ENCODE results near the gene SOX8. TPM values are rescaled to one million over a fixed set of nuclear protein-coding genes. Genes with fewer than 3 reads are reported as not detected.

Gene SOX8
- total and polyA plus RNA-seq, 2 experiments from 2014 or later = 5.7 to 26.2 TPM

DNA sequence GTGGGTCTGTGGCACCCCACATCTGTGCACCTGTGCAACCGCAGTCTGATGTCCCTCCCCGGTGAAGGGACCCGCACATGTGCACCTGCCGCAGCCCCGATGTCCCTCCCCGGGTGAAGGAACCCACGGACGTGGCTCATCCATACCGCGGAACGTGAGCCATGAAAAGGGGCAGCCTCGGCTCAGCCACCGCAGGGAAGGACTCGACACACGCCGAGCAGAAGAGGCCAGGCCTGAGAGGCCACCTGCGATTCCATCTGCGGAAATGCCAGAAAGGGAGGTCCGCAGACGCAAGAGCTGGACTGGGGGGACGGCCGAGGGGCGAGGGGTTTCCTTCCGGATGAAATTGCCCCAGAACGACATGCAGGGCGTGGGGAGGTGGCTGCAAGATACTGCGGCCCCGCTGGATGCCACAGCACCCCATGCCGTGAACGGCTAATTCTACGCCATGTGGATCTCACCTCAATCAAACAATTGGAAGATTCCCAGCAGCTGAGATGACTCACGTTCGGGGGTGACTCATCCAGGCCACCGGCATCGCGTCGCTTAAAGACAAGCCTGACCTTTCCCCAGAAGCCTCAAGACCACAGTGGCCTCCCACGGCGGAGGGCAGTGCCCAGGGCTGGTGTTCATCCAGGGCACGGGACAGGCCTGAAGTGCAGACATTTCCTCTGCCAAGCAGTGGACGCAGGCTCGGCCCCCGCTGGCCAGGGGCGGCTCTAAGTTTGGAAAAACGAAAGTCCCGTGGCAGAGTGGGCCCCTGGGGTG lies 21.0 kb downstream of the SOX8 start:
- Histone ChIP-seq H3K4me3 (no peak overlapping the region), H3K4me1 (ENCODE audit: insufficient read depth) (no peaks in the 10 kb centered on the region), H4K20me1 (replicated peaks; ENCODE audit: insufficient read depth) (no peaks in the 10 kb centered on the region), H3K79me2 (replicated peaks; ENCODE audit: insufficient read depth) (no peaks in the 10 kb centered on the region), H3K4me2 (no peak overlapping the region), H3F3A (replicated peaks; ENCODE audit: low read depth) (no peaks in the 10 kb centered on the region), H3K27ac (ENCODE audit: low read depth) (no peak overlapping the region), H3K27me3 (ENCODE audit: insufficient read depth) (no peaks in the 10 kb centered on the region), H2AFZ (no peak overlapping the region), H3K9me2 (ENCODE audit: insufficient read depth) (no peaks in the 10 kb centered on the region), H3K36me3 (ENCODE audit: insufficient read depth) (no peaks in the 10 kb centered on the region)
- ATAC-seq (no peak), DNase-seq (ENCODE audit: low spot score) (no peak)
- Mint-ChIP-seq H3K9me3 (peaks cover 3% of the 10 kb centered on the region; the same call in 2 of the 3 replicates), H3K27ac (no peak overlapping the region), H3K4me3 (no peak overlapping the region), H3K27me3 (ENCODE audit: insufficient read depth, low read depth, poor library complexity) (peaks cover 9% of the 10 kb centered on the region), H3K36me3 (ENCODE audit: low read depth) (no peaks in the 10 kb centered on the region), H3K4me1 (peaks cover under 1% of the 10 kb centered on the region; the same call in 2 of the 3 replicates)
- TF ChIP-seq, protein P1, sequence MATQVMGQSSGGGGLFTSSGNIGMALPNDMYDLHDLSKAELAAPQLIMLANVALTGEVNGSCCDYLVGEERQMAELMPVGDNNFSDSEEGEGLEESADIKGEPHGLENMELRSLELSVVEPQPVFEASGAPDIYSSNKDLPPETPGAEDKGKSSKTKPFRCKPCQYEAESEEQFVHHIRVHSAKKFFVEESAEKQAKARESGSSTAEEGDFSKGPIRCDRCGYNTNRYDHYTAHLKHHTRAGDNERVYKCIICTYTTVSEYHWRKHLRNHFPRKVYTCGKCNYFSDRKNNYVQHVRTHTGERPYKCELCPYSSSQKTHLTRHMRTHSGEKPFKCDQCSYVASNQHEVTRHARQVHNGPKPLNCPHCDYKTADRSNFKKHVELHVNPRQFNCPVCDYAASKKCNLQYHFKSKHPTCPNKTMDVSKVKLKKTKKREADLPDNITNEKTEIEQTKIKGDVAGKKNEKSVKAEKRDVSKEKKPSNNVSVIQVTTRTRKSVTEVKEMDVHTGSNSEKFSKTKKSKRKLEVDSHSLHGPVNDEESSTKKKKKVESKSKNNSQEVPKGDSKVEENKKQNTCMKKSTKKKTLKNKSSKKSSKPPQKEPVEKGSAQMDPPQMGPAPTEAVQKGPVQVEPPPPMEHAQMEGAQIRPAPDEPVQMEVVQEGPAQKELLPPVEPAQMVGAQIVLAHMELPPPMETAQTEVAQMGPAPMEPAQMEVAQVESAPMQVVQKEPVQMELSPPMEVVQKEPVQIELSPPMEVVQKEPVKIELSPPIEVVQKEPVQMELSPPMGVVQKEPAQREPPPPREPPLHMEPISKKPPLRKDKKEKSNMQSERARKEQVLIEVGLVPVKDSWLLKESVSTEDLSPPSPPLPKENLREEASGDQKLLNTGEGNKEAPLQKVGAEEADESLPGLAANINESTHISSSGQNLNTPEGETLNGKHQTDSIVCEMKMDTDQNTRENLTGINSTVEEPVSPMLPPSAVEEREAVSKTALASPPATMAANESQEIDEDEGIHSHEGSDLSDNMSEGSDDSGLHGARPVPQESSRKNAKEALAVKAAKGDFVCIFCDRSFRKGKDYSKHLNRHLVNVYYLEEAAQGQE (IDR thresholded peaks at IDR 0.05; ENCODE audit: unreplicated experiment) = no peak
- TF ChIP-seq STAT1 (IDR thresholded peaks at IDR 0.05; ENCODE audit: unreplicated experiment) = no peak
- no peak for TF ChIP-seq EZH2 (IDR thresholded peaks at IDR 0.05; ENCODE audit: low read depth, unreplicated experiment)
- TF ChIP-seq, protein P2, sequence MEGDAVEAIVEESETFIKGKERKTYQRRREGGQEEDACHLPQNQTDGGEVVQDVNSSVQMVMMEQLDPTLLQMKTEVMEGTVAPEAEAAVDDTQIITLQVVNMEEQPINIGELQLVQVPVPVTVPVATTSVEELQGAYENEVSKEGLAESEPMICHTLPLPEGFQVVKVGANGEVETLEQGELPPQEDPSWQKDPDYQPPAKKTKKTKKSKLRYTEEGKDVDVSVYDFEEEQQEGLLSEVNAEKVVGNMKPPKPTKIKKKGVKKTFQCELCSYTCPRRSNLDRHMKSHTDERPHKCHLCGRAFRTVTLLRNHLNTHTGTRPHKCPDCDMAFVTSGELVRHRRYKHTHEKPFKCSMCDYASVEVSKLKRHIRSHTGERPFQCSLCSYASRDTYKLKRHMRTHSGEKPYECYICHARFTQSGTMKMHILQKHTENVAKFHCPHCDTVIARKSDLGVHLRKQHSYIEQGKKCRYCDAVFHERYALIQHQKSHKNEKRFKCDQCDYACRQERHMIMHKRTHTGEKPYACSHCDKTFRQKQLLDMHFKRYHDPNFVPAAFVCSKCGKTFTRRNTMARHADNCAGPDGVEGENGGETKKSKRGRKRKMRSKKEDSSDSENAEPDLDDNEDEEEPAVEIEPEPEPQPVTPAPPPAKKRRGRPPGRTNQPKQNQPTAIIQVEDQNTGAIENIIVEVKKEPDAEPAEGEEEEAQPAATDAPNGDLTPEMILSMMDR (conservative IDR thresholded peaks at IDR 0.05; ENCODE audit: low read depth in 2 of 2) = no peak
- TF ChIP-seq POLR2AphosphoS5 (IDR thresholded peaks at IDR 0.05; ENCODE audit: low read depth) = no peak
- TF ChIP-seq NANOG (IDR thresholded peaks at IDR 0.05; ENCODE audit: borderline replicate concordance) = no peak
- TF ChIP-seq EZH2phosphoT487 (IDR thresholded peaks at IDR 0.05; ENCODE audit: unreplicated experiment) = no peak
- no peak for TF ChIP-seq JUNB (IDR thresholded peaks at IDR 0.05; ENCODE audit: unreplicated experiment)
- TF ChIP-seq ZNF114 (CRISPR knock-in tag; IDR thresholded peaks at IDR 0.05) = no peak
- no peak for TF ChIP-seq ZNF331 (CRISPR knock-in tag; IDR thresholded peaks at IDR 0.05; ENCODE audit: low read depth)
- TF ChIP-seq, protein P3, sequence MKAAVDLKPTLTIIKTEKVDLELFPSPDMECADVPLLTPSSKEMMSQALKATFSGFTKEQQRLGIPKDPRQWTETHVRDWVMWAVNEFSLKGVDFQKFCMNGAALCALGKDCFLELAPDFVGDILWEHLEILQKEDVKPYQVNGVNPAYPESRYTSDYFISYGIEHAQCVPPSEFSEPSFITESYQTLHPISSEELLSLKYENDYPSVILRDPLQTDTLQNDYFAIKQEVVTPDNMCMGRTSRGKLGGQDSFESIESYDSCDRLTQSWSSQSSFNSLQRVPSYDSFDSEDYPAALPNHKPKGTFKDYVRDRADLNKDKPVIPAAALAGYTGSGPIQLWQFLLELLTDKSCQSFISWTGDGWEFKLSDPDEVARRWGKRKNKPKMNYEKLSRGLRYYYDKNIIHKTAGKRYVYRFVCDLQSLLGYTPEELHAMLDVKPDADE (IDR thresholded peaks at IDR 0.05) = no peak
- TF ChIP-seq CREB1 (CRISPR knock-in tag; IDR thresholded peaks at IDR 0.05; ENCODE audit: low read depth) = no peak
- TF ChIP-seq, protein P4, sequence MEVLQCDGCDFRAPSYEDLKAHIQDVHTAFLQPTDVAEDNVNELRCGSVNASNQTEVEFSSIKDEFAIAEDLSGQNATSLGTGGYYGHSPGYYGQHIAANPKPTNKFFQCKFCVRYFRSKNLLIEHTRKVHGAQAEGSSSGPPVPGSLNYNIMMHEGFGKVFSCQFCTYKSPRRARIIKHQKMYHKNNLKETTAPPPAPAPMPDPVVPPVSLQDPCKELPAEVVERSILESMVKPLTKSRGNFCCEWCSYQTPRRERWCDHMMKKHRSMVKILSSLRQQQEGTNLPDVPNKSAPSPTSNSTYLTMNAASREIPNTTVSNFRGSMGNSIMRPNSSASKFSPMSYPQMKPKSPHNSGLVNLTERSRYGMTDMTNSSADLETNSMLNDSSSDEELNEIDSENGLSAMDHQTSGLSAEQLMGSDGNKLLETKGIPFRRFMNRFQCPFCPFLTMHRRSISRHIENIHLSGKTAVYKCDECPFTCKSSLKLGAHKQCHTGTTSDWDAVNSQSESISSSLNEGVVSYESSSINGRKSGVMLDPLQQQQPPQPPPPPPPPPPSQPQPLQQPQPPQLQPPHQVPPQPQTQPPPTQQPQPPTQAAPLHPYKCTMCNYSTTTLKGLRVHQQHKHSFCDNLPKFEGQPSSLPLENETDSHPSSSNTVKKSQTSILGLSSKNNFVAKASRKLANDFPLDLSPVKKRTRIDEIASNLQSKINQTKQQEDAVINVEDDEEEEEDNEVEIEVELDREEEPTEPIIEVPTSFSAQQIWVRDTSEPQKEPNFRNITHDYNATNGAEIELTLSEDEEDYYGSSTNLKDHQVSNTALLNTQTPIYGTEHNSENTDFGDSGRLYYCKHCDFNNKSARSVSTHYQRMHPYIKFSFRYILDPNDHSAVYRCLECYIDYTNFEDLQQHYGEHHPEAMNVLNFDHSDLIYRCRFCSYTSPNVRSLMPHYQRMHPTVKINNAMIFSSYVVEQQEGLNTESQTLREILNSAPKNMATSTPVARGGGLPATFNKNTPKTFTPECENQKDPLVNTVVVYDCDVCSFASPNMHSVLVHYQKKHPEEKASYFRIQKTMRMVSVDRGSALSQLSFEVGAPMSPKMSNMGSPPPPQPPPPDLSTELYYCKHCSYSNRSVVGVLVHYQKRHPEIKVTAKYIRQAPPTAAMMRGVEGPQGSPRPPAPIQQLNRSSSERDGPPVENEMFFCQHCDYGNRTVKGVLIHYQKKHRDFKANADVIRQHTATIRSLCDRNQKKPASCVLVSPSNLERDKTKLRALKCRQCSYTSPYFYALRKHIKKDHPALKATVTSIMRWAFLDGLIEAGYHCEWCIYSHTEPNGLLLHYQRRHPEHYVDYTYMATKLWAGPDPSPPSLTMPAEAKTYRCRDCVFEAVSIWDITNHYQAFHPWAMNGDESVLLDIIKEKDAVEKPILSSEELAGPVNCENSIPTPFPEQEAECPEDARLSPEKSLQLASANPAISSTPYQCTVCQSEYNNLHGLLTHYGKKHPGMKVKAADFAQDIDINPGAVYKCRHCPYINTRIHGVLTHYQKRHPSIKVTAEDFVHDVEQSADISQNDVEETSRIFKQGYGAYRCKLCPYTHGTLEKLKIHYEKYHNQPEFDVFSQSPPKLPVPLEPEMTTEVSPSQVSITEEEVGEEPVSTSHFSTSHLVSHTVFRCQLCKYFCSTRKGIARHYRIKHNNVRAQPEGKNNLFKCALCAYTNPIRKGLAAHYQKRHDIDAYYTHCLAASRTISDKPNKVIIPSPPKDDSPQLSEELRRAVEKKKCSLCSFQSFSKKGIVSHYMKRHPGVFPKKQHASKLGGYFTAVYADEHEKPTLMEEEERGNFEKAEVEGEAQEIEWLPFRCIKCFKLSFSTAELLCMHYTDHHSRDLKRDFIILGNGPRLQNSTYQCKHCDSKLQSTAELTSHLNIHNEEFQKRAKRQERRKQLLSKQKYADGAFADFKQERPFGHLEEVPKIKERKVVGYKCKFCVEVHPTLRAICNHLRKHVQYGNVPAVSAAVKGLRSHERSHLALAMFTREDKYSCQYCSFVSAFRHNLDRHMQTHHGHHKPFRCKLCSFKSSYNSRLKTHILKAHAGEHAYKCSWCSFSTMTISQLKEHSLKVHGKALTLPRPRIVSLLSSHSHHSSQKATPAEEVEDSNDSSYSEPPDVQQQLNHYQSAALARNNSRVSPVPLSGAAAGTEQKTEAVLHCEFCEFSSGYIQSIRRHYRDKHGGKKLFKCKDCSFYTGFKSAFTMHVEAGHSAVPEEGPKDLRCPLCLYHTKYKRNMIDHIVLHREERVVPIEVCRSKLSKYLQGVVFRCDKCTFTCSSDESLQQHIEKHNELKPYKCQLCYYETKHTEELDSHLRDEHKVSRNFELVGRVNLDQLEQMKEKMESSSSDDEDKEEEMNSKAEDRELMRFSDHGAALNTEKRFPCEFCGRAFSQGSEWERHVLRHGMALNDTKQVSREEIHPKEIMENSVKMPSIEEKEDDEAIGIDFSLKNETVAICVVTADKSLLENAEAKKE (CRISPR knock-in tag; IDR thresholded peaks at IDR 0.05) = no peak
